HepG2 (cell line): ENCODE results near the gene RAB24. TPM values are rescaled to one million over a fixed set of nuclear protein-coding genes. Genes with fewer than 3 reads are reported as not detected.

Source experiments
- CEBPB ChIP-seq: IDR thresholded peaks from 2 replicates; pipeline ENCODE4 v1.6.1; 2011; ENCODE audit warnings: low read depth, low read length, improper control_type of control experiment, borderline replicate concordance
- ESRRA ChIP-seq: sonication (generic); formaldehyde crosslinking; IDR thresholded peaks from 2 replicates; pipeline ENCODE4 v1.5.1; 2020; ENCODE audit warnings: mild to moderate bottlenecking, low read depth, missing genetic modification reagents
- KDM5A ChIP-seq: fragments of 200-600 bp; sonication (generic); IDR thresholded peaks from 2 replicates; pipeline ENCODE4 v1.7.0; 2018; ENCODE audit warnings: antibody characterized with exemption, mild to moderate bottlenecking, low read length, borderline replicate concordance
- MTA1 ChIP-seq: sonication (generic); formaldehyde crosslinking; IDR thresholded peaks from 2 replicates; pipeline ENCODE4 v1.4.0; 2020; ENCODE audit warnings: missing genetic modification reagents, mild to moderate bottlenecking, borderline replicate concordance
- MTF2 ChIP-seq: sonication (generic); formaldehyde crosslinking; IDR thresholded peaks from 2 replicates; pipeline ENCODE4 v1.5.0; 2020; ENCODE audit warnings: missing genetic modification reagents, borderline replicate concordance
- NONO ChIP-seq, 2 experiments: fragments of 450-650 bp in 1 of 2; sonication (generic) in 1 of 2; formaldehyde crosslinking in 1 of 2; IDR thresholded peaks in 1 of 2; conservative IDR thresholded peaks in 1 of 2; 2 replicates each; pipeline versions ENCODE4 v1.6.1 to v1.8.0; 2017 to 2022; ENCODE audit warnings: mild to moderate bottlenecking in 1 of 2, missing genetic modification reagents in 1 of 2, moderate library complexity in 1 of 2
- PTBP1 ChIP-seq: fragments of 200-400 bp; formaldehyde crosslinking; IDR thresholded peaks from 2 replicates; pipeline ENCODE4 v1.6.1; 2018; ENCODE audit warnings: low read length, low read depth; ENCODE audit not compliant: poor library complexity, severe bottlenecking
- RARG ChIP-seq: sonication (generic); formaldehyde crosslinking; IDR thresholded peaks from 2 replicates; pipeline ENCODE4 v1.4.0; 2020; ENCODE audit warnings: low read depth, mild to moderate bottlenecking, missing genetic modification reagents
- ZNF17 ChIP-seq: sonication (generic); formaldehyde crosslinking; IDR thresholded peaks from 2 replicates; pipeline ENCODE4 v1.5.0; 2020; ENCODE audit warnings: mild to moderate bottlenecking, missing genetic modification reagents
- ZNF329 ChIP-seq: sonication (generic); formaldehyde crosslinking; IDR thresholded peaks from 2 replicates; pipeline ENCODE4 v1.9.0; 2021; ENCODE audit warnings: low read depth, mild to moderate bottlenecking, missing genetic modification reagents
- ZNF430 ChIP-seq: sonication (generic); formaldehyde crosslinking; IDR thresholded peaks from 2 replicates; pipeline ENCODE4 v1.9.0; 2021; ENCODE audit warnings: mild to moderate bottlenecking, missing genetic modification reagents
- ZNF44 ChIP-seq: sonication (generic); formaldehyde crosslinking; IDR thresholded peaks from 2 replicates; pipeline ENCODE4 v1.5.1; 2020; ENCODE audit warnings: mild to moderate bottlenecking, missing genetic modification reagents
- ZNF552 ChIP-seq: sonication (generic); formaldehyde crosslinking; IDR thresholded peaks from 2 replicates; pipeline ENCODE4 v1.9.0; 2022; ENCODE audit warnings: missing genetic modification reagents, mild to moderate bottlenecking, borderline replicate concordance
- ZNF572 ChIP-seq: sonication (generic); formaldehyde crosslinking; IDR thresholded peaks from 2 replicates; pipeline ENCODE4 v1.5.1; 2020; ENCODE audit warnings: mild to moderate bottlenecking, missing genetic modification reagents
- ZNF577 ChIP-seq: sonication (generic); formaldehyde crosslinking; IDR thresholded peaks from 2 replicates; pipeline ENCODE4 v1.4.0; 2020; ENCODE audit warnings: mild to moderate bottlenecking, low read depth, missing genetic modification reagents, borderline replicate concordance
- ZNF782 ChIP-seq: sonication (generic); formaldehyde crosslinking; IDR thresholded peaks from 2 replicates; pipeline ENCODE4 v1.4.0; 2020; ENCODE audit warnings: missing genetic modification reagents, mild to moderate bottlenecking, borderline replicate concordance
- polyA plus RNA-seq, 8 experiments: library from polyadenylated mRNA; depleted of rRNA in 3 of 8; stranded (reverse) in 7 of 8; unstranded in 1 of 8; fragments of >200 nt; fragmentation: Illumina TruSeq in 4 of 8; extraction: Trizol in 4 of 8; gene quantifications; 2 replicates each; pipeline versions ENCODE4 v1.2.1 to v1.2.3, GENCODE V29; 2011 to 2016; ENCODE audit warnings: low read depth in 4 of 8, missing spikeins in 1 of 8, mixed read lengths in 1 of 8; ENCODE audit not compliant: insufficient read depth in 1 of 8
- total RNA-seq, 5 experiments: library from RNA; depleted of rRNA; stranded (reverse); fragments of >200 nt; fragmentation: Illumina TruSeq; extraction: Trizol; gene quantifications; 2 replicates each; pipeline ENCODE4 v1.2.3, GENCODE V29; 2016; ENCODE audit warnings: low read depth in 1 of 5
- TF ChIP-seq, protein P1 (sequence below): sonication (generic); formaldehyde crosslinking; IDR thresholded peaks from 2 replicates; pipeline ENCODE4 v1.5.0; 2020; ENCODE audit warnings: mild to moderate bottlenecking, missing genetic modification reagents
- TF ChIP-seq, protein P2 (sequence below): sonication (generic); formaldehyde crosslinking; IDR thresholded peaks from 2 replicates; pipeline ENCODE4 v1.5.0; 2020; ENCODE audit warnings: mild to moderate bottlenecking, missing genetic modification reagents, borderline replicate concordance
- TF ChIP-seq, protein P3 (sequence below): sonication (generic); formaldehyde crosslinking; conservative IDR thresholded peaks from 2 replicates; pipeline ENCODE4 v1.8.0; 2022; ENCODE audit warnings: missing genetic modification reagents
- TF ChIP-seq, protein P4 (sequence below): sonication (generic); formaldehyde crosslinking; IDR thresholded peaks from 2 replicates; pipeline ENCODE4 v1.8.0; 2022; ENCODE audit warnings: mild to moderate bottlenecking, missing genetic modification reagents, borderline replicate concordance

RAB24 gene
- total and polyA plus RNA-seq, 2 of the 13 experiments (the other 11 are each of a cell fraction or from before 2014, with no cell fraction given) = 22.9 to 63.7 TPM

DNA sequence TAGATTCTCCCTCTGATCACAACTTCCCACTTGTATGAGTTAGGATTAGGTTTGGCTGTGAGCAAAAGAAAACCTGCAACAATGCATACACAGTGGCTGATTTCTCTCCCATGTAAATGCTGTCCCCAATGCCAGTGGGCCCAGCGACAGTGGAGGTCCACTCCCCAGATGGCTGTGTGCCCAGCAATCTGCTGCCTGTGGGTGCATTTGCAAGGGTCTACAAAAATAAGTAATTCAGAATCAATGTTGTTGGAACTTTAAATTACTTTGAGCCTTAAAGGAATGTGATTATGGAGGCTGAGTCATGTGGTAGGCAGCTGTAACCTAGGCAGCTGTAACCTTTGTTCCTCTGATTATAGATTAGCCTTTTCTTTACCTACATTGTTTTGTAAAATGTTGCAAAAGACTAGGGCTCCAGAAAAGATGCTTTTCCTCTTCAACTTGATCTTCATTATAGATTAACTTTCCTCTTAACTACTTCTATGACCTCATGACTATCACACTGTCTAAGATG lies 22.4 kb upstream of the RAB24 start (continued):
- TF ChIP-seq NONO (IDR thresholded peaks at IDR 0.05) = no peak
- 0 out of 2 replicates have a peak, but pooled peaks have one; percentile 41 for TF ChIP-seq NONO (CRISPR knock-in tag; conservative IDR thresholded peaks at IDR 0.05)
- TF ChIP-seq CEBPB = peak; percentile 84
- no peak for TF ChIP-seq ZNF430 (CRISPR knock-in tag)
- TF ChIP-seq, protein P1, sequence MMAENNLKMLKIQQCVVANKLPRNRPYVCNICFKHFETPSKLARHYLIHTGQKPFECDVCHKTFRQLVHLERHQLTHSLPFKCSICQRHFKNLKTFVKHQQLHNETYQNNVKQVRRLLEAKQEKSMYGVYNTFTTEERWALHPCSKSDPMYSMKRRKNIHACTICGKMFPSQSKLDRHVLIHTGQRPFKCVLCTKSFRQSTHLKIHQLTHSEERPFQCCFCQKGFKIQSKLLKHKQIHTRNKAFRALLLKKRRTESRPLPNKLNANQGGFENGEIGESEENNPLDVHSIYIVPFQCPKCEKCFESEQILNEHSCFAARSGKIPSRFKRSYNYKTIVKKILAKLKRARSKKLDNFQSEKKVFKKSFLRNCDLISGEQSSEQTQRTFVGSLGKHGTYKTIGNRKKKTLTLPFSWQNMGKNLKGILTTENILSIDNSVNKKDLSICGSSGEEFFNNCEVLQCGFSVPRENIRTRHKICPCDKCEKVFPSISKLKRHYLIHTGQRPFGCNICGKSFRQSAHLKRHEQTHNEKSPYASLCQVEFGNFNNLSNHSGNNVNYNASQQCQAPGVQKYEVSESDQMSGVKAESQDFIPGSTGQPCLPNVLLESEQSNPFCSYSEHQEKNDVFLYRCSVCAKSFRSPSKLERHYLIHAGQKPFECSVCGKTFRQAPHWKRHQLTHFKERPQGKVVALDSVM (CRISPR knock-in tag) = 0 out of 2 replicates have a peak, but pooled peaks have one; percentile 3
- no peak for TF ChIP-seq ZNF44 (CRISPR knock-in tag)
- TF ChIP-seq, protein P2, sequence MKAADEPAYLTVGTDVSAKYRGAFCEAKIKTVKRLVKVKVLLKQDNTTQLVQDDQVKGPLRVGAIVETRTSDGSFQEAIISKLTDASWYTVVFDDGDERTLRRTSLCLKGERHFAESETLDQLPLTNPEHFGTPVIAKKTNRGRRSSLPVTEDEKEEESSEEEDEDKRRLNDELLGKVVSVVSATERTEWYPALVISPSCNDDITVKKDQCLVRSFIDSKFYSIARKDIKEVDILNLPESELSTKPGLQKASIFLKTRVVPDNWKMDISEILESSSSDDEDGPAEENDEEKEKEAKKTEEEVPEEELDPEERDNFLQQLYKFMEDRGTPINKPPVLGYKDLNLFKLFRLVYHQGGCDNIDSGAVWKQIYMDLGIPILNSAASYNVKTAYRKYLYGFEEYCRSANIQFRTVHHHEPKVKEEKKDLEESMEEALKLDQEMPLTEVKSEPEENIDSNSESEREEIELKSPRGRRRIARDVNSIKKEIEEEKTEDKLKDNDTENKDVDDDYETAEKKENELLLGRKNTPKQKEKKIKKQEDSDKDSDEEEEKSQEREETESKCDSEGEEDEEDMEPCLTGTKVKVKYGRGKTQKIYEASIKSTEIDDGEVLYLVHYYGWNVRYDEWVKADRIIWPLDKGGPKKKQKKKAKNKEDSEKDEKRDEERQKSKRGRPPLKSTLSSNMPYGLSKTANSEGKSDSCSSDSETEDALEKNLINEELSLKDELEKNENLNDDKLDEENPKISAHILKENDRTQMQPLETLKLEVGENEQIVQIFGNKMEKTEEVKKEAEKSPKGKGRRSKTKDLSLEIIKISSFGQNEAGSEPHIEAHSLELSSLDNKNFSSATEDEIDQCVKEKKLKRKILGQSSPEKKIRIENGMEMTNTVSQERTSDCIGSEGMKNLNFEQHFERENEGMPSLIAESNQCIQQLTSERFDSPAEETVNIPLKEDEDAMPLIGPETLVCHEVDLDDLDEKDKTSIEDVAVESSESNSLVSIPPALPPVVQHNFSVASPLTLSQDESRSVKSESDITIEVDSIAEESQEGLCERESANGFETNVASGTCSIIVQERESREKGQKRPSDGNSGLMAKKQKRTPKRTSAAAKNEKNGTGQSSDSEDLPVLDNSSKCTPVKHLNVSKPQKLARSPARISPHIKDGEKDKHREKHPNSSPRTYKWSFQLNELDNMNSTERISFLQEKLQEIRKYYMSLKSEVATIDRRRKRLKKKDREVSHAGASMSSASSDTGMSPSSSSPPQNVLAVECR (CRISPR knock-in tag) = peak; percentile 44; the same call in 1 of the 2 replicates
- no peak for TF ChIP-seq ZNF552
- TF ChIP-seq, protein P3, sequence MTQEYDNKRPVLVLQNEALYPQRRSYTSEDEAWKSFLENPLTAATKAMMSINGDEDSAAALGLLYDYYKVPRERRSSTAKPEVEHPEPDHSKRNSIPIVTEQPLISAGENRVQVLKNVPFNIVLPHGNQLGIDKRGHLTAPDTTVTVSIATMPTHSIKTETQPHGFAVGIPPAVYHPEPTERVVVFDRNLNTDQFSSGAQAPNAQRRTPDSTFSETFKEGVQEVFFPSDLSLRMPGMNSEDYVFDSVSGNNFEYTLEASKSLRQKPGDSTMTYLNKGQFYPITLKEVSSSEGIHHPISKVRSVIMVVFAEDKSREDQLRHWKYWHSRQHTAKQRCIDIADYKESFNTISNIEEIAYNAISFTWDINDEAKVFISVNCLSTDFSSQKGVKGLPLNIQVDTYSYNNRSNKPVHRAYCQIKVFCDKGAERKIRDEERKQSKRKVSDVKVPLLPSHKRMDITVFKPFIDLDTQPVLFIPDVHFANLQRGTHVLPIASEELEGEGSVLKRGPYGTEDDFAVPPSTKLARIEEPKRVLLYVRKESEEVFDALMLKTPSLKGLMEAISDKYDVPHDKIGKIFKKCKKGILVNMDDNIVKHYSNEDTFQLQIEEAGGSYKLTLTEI = no peak
- no peak for TF ChIP-seq PTBP1
- peak; percentile 46; the same call in 1 of the 2 replicates for TF ChIP-seq ESRRA (CRISPR knock-in tag)
- TF ChIP-seq KDM5A = no peak; the same call in 1 of the 2 replicates
- TF ChIP-seq ZNF329 (CRISPR knock-in tag) = no peak
- TF ChIP-seq MTA1 (CRISPR knock-in tag) = no peak
- no peak for TF ChIP-seq ZNF572
- no peak for TF ChIP-seq ZNF782 (CRISPR knock-in tag)
- TF ChIP-seq ZNF577 (CRISPR knock-in tag) = no peak
- no peak for TF ChIP-seq MTF2 (CRISPR knock-in tag)
- TF ChIP-seq, protein P4, sequence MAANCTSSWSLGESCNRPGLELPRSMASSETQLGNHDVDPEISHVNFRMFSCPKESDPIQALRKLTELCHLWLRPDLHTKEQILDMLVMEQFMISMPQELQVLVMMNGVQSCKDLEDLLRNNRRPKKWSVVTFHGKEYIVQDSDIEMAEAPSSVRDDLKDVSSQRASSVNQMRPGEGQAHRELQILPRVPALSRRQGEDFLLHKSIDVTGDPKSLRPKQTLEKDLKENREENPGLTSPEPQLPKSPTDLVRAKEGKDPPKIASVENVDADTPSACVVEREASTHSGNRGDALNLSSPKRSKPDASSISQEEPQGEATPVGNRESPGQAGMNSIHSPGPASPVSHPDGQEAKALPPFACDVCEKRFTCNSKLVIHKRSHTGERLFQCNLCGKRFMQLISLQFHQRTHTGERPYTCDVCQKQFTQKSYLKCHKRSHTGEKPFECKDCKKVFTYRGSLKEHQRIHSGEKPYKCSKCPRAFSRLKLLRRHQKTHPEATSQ (CRISPR knock-in tag) = no peak
- TF ChIP-seq RARG (CRISPR knock-in tag) = no peak
- no peak for TF ChIP-seq ZNF17 (CRISPR knock-in tag)
